Measurements from ENCODE around the gene SLC15A4.

GRCh38 chr12:128779901-128780300 is 43.9 kb downstream of the SLC15A4 start:
- no peak for TF ChIP-seq SUZ12 (IDR thresholded peaks at IDR 0.05)
- TF ChIP-seq ELF4 (IDR thresholded peaks at IDR 0.05): no peak
- no peak for TF ChIP-seq LEF1 (IDR thresholded peaks at IDR 0.05; ENCODE audit: borderline replicate concordance)
- no peak for TF ChIP-seq PKNOX1 (IDR thresholded peaks at IDR 0.05)
- TF ChIP-seq TARDBP (IDR thresholded peaks at IDR 0.05): no peak
- TF ChIP-seq FOXK2 (IDR thresholded peaks at IDR 0.05): no peak
- TF ChIP-seq BHLHE40 (IDR thresholded peaks at IDR 0.05; ENCODE audit: borderline replicate concordance): no peak
- no peak for TF ChIP-seq CTBP1 (IDR thresholded peaks at IDR 0.05; ENCODE audit: borderline replicate concordance)
- no peak for TF ChIP-seq HDGF (IDR thresholded peaks at IDR 0.05; ENCODE audit: borderline replicate concordance)
- no peak for TF ChIP-seq SP1 (IDR thresholded peaks at IDR 0.05)
- TF ChIP-seq ZNF384 (IDR thresholded peaks at IDR 0.05): no peak
- no peak for TF ChIP-seq L3MBTL2 (conservative IDR thresholded peaks at IDR 0.05)

Measured in HEK293T (cell line).